HUES48 (cell line): ENCODE results near the gene CILP2.

Source experiments
- H3K27ac ChIP-seq: one replicate; pipeline ENCODE4 v1.7.0; 2013; ENCODE audit warnings: low read depth, low read length, inconsistent platforms
- H3K27me3 ChIP-seq: 2 replicates; pipeline ENCODE4 v1.6.1; 2013; ENCODE audit warnings: mild to moderate bottlenecking, low read length; ENCODE audit not compliant: control insufficient read depth, insufficient read depth
- H3K36me3 ChIP-seq: 2 replicates; pipeline ENCODE4 v1.6.1; 2013; ENCODE audit warnings: low read length; ENCODE audit not compliant: control insufficient read depth, insufficient read depth
- H3K4me1 ChIP-seq: 2 replicates; pipeline ENCODE4 v1.6.1; 2013; ENCODE audit warnings: mild to moderate bottlenecking, low read length; ENCODE audit not compliant: control insufficient read depth, insufficient read depth
- H3K4me3 ChIP-seq: 2 replicates; pipeline ENCODE4 v1.5.1; 2013; ENCODE audit warnings: mild to moderate bottlenecking, low read depth, low read length
- H3K9ac ChIP-seq: 2 replicates; pipeline ENCODE4 v1.6.1; 2013; ENCODE audit warnings: mild to moderate bottlenecking, low read depth, low read length, moderate library complexity
- H3K9me3 ChIP-seq: 2 replicates; pipeline ENCODE4 v1.6.1; 2013; ENCODE audit warnings: low read length; ENCODE audit not compliant: control insufficient read depth, insufficient read depth

The CILP2 gene

DNA sequence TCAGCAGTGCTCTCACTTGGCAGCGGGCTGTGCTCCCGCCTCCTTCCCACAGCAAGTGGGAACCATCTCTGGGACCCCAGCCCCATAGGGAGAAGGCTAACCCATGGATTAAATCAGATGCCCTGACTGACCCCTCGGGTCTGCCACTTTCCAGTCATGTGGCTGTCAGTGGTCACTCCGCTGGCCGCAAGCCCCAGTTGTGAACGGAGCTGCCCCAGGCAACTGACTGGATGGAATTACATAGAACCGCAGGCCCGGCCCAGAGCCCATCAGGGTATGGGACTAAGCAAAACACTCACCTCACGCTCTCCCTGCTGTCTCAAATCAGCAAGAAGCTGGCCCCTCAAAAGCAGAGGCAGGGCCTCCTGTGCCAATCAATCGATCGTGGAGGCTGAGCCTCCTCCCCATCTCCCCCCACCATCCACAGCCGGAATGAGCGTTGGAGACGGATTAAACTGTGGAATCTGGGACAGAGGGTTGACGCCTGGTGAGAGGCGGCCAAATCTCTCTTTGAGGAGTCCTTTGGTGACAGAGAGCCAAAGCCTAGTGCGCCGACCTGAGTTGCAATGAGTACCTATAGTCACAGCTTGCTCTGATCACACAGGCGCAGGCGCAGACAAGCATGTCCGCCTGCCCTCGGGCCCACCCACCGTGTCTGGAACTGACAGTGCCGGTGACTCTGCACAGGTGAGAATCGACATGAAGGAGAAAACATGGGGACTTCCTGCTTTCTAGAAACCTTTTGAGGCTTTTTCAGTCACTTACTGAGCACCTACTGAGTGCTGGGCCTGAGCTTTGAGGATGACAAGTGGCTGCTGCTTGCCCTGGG, 41.7 kb downstream of the CILP2 start:
- Histone ChIP-seq H3K4me1 (peaks cover 5% of the 10 kb centered on the region), H3K27ac (no peak overlapping the region), H3K4me3 (no peak overlapping the region), H3K9me3 (no peaks in the 10 kb centered on the region), H3K27me3 (no peaks in the 10 kb centered on the region), H3K9ac (no peak overlapping the region), H3K36me3 (no peaks in the 10 kb centered on the region)

DNA sequence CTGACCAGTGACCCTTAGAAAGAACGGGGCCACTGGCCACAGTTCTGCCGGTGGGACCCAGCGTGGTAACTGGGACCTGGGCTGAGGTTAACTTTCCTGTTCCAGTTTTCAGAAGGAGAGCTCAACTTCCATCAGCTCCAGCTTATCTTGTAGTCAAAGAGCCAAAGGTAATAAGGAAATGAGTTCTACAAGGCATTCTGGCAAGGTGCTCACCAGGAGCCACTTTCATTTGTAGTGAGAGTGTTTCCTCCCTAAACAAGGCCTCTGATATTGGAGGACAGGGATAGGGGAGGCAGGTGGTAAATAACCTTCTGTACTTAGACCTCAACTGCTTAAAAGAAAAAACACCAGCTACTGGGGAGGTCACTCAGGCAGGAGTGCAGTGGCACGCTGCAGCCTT, 42.4 kb downstream of the CILP2 start:
- Histone ChIP-seq H3K9ac (no peak overlapping the region), H3K36me3 (no peaks in the 10 kb centered on the region), H3K27me3 (no peaks in the 10 kb centered on the region), H3K4me3 (no peak overlapping the region), H3K9me3 (no peaks in the 10 kb centered on the region), H3K27ac (no peak overlapping the region), H3K4me1 (peaks cover 5% of the 10 kb centered on the region)

DNA sequence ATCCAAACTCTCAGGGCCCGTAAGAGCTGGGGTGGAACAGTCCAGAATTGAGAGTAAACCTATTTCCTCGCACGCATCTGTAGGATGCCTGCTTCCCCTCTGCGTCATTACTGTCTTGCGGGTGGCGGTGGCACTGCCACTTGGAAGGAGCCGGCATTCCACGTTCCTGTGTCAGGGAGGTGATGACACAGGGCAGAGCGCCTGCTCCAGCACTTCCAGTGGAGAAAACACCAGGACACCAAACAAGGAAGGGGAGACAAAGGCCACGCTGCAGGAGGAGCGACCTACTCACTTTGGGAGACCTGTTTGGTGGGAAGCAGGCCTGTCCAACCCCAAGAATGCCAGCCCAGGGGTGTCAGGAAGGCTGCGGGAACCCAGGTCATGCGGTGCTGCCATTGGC, 43.3 kb downstream of the CILP2 start:
- H3K4me1 ChIP-seq, result no peaks in the 10 kb centered on the region
- no peaks in the 10 kb centered on the region for H3K9me3 ChIP-seq
- no peaks in the 10 kb centered on the region for H3K36me3 ChIP-seq
- H3K27ac ChIP-seq, result no peak overlapping the region
- H3K9ac ChIP-seq, result no peak overlapping the region
- no peaks in the 10 kb centered on the region for H3K27me3 ChIP-seq
- H3K4me3 ChIP-seq, result no peak overlapping the region

DNA sequence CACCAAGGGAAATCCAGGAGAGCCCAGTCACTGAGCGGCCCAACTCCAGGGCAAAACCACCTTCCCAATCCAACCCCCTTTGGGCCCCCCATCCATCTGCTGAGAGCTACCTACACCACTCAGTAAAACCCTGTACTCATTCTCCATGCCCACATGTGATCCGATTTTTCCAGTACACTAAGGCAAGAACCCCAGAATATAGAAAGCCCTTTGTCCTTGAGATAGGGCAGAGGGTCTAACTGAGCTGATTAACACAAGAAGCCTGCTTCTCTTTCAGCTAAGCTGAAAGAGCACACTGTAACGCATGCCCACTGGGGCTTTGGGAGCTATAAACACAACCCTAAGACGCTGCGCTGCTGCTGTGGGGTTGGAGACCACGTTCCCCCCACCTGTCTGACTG, 44.4 kb downstream of the CILP2 start:
- no peak overlapping the region for H3K27ac ChIP-seq
- no peaks in the 10 kb centered on the region for H3K9me3 ChIP-seq
- no peaks in the 10 kb centered on the region for H3K4me1 ChIP-seq
- H3K9ac ChIP-seq, result no peak overlapping the region
- no peak overlapping the region for H3K4me3 ChIP-seq
- no peaks in the 10 kb centered on the region for H3K36me3 ChIP-seq
- H3K27me3 ChIP-seq, result no peaks in the 10 kb centered on the region

DNA sequence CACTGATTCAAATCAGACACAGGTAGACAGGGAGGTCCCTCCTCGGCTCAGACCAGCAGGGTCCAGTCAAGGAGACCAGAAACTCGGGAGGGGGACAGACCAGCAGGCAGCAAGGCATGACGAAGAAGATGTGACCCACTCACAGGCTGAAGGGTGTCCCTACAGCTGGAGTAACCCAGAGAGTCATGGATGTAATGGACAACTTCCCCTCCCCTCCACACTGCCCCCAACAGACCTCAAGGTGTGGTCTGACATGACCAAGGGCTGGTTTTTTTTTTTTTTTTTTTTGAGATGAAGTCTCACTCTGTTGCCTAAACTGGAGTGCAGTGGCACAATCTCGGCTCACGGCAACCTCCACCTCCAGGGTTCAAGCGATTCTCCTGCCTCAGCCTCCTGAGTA, 46.3 kb downstream of the CILP2 start:
- H3K27ac ChIP-seq, result no peak overlapping the region
- H3K36me3 ChIP-seq, result no peaks in the 10 kb centered on the region
- H3K4me1 ChIP-seq, result no peaks in the 10 kb centered on the region
- H3K27me3 ChIP-seq, result no peaks in the 10 kb centered on the region
- H3K9me3 ChIP-seq, result no peaks in the 10 kb centered on the region
- no peak overlapping the region for H3K9ac ChIP-seq
- no peak overlapping the region for H3K4me3 ChIP-seq

DNA sequence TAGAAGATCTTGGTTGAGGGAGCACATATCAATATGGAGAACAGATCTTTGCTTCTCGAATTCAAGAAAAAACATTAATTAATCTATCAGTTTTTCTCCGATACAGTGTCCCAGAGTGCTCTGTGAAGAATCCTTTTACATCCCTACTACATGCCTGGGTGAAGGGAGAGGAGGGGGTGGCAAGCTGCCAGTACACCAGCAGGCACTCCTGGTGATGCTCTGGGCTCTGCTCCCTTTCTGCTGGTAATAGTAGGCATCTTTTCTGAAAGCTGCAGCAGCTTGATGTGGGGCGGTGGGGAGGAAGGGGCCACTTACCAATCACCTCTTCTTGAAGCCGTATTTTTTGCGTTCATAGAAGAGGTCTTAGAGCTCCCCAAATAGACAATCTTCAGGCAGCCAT, 49.7 kb downstream of the CILP2 start:
- H3K9ac ChIP-seq, result no peak overlapping the region
- peaks cover 11% of the 10 kb centered on the region for H3K4me1 ChIP-seq
- no peak overlapping the region for H3K4me3 ChIP-seq
- no peaks in the 10 kb centered on the region for H3K27me3 ChIP-seq
- H3K36me3 ChIP-seq, result no peaks in the 10 kb centered on the region
- H3K27ac ChIP-seq, result no peak overlapping the region
- H3K9me3 ChIP-seq, result no peaks in the 10 kb centered on the region

DNA sequence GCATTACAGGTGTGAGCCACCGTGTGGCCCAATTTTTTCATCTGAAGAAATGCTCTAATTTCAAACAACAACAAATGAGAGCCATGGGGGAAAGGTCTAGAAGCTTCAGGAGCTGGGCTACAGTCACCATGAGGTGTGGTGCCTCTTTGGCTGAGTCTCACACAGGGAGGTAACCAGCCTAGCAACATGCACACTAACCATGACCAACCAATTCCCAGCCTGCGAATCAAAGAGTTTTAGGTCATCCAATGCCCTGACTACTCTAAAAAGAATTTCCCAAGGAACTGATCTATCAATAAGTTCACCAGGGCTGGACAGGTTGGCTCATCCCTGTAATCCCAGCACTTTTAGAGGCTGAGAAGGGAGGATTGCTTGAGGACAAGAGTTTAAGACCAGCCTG, 50.5 kb downstream of the CILP2 start:
- Histone ChIP-seq H3K36me3 (no peaks in the 10 kb centered on the region), H3K9me3 (no peaks in the 10 kb centered on the region), H3K27me3 (no peaks in the 10 kb centered on the region), H3K9ac (no peak overlapping the region), H3K4me1 (peaks cover 11% of the 10 kb centered on the region), H3K27ac (no peak overlapping the region), H3K4me3 (no peak overlapping the region)

DNA sequence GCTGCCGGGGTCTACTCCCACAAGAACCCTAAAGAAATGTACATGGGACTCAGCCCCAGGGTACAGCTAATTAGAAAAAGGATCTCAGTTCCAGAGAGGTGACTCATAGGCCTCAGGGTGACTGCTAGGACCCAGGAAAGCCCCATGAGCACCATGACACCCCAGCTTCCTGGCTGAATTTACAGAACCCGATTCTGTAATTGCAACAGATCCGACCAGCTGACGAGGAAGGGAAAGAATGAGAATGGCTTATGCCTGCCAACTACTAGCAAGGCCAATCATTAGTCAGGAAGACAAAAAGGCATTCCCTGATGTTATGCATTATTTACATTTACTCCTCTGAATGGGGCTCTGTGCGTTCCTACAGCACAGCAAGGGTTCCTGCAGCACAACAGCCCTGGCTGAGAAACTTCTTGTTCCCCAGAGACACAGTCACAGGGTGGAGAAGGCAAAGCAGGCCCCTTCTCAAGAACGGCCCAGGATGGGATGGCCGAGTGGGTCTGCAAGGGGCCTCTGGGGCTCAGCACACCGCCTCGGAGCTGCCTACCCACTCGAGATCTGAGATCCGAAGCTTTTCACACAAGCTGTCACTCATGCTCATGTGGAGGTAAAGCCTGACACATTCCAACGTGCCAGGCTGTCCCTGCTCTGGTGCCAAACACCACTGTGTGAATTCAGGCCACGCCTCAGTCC, 53.2 kb downstream of the CILP2 start:
- Histone ChIP-seq H3K4me1 (peaks cover 11% of the 10 kb centered on the region), H3K27ac (peak overlapping the region; percentile 90), H3K27me3 (no peaks in the 10 kb centered on the region), H3K36me3 (no peaks in the 10 kb centered on the region), H3K9ac (peak overlapping the region; percentile 2; the same call in 1 of the 2 replicates), H3K9me3 (no peaks in the 10 kb centered on the region), H3K4me3 (no peak overlapping the region)

DNA sequence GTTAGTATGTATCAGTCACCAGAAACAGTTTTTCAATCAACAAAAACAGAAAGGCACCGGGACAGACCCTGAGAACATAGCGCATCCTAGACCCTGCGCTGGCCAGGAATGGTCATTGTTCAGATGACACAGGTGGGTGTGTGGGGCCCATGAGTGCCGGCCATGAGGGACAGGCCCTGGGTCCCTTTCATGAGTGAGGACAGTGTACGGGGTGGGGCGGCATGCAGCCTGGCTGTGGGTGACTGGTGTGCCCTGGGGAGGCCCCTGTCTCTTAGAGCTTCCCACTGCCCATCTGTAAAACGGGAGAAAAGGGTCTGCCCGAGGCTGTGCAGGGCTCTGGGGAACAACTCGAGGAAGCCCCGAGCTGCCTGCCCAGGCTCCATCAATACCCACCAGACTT, 54.6 kb downstream of the CILP2 start:
- Histone ChIP-seq H3K36me3 (no peaks in the 10 kb centered on the region), H3K9me3 (no peaks in the 10 kb centered on the region), H3K9ac (no peak overlapping the region), H3K4me1 (peaks cover 11% of the 10 kb centered on the region), H3K27ac (no peak overlapping the region), H3K27me3 (no peaks in the 10 kb centered on the region), H3K4me3 (no peak overlapping the region)

DNA sequence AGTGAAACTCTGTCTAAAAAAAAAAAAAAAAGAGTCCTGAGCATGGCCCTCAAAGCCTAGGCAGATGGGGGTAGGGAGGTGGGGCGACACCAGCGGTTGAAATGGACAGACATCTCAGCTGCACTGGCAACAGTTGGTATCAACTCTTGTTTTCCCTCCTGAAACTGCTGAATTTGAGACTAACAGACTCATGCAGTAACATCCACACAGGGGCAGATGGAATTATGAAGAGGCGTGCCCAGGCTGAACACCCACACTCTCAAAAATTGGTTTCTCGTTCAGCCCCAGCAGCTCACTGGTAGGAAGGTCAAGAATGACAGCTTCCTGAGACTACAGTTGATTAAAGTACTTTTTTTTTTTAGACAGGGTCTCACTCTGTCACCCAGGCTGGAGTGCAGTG, 56.3 kb downstream of the CILP2 start:
- Histone ChIP-seq H3K4me1 (peaks cover 11% of the 10 kb centered on the region), H3K27ac (no peak overlapping the region), H3K27me3 (no peaks in the 10 kb centered on the region), H3K9ac (no peak overlapping the region), H3K4me3 (no peak overlapping the region), H3K9me3 (no peaks in the 10 kb centered on the region), H3K36me3 (no peaks in the 10 kb centered on the region)

DNA sequence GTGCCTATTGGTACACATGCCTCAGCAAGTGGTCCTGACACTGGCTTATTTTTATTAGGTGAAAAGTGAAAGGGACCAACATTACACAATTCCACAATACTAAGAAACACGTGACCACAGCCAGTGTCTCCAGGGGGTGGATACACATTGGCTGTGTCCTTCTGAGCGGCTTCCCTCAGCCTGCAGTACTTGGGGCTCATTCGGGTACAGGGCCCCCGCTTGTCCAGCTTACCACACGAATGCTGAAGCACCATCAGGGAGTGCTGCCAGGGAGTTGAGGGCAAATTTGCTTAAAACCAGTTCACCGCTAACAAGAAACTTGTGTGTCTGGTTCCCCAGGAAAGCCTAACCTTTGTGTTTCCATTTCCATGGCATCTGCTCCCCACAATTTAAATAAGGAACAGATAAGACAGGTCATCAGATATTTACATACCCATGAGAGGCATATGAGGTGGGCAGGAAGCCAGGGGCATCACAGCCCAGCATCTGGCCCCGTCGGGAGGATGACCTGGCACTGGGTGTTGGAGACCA, 57.2 kb downstream of the CILP2 start:
- Histone ChIP-seq H3K9me3 (no peaks in the 10 kb centered on the region), H3K4me3 (no peak overlapping the region), H3K4me1 (peaks cover 11% of the 10 kb centered on the region), H3K9ac (no peak overlapping the region), H3K27me3 (no peaks in the 10 kb centered on the region), H3K36me3 (no peaks in the 10 kb centered on the region), H3K27ac (no peak overlapping the region)
